PC-3 (cell line): ENCODE data around the gene IRAK3.

Source experiments
- EZH2 ChIP-seq: fragments of 300-600 bp; sonication (generic); IDR thresholded peaks from one replicate; pipeline ENCODE4 v1.6.1; 2017; ENCODE audit warnings: antibody characterized with exemption, mild to moderate bottlenecking, low read length; ENCODE audit not compliant: unreplicated experiment
- EZH2phosphoT487 ChIP-seq: fragments of 300-600 bp; sonication (generic); IDR thresholded peaks from 2 replicates; pipeline ENCODE4 v1.6.1; 2018; ENCODE audit warnings: mild to moderate bottlenecking, antibody characterized with exemption, low read length, borderline replicate concordance
- TF ChIP-seq, protein P1 (sequence below): fragments of 300-600 bp; sonication (generic); conservative IDR thresholded peaks from 2 replicates; pipeline ENCODE4 v1.5.1; 2017; ENCODE audit warnings: antibody characterized with exemption, low read depth, mild to moderate bottlenecking, low read length

DNA sequence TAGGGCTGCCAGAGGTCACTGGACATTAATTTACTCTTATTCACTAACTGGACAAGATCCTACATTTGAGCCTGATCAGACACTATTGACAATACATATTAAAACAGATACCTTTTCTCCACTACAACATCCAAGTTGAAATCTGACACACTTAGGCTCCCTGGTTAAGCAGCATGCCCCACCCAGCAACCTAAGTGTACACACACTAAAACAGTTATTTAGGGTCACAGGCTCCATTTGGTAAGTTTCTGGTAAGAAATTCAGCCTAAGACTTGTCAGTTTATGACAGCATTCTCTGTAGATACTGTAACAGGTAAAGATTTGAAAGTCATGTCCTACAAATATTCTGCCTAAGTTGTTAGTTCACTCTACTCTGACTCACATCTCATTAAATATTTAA, 46.2 kb upstream of the IRAK3 start:
- TF ChIP-seq, protein P1, sequence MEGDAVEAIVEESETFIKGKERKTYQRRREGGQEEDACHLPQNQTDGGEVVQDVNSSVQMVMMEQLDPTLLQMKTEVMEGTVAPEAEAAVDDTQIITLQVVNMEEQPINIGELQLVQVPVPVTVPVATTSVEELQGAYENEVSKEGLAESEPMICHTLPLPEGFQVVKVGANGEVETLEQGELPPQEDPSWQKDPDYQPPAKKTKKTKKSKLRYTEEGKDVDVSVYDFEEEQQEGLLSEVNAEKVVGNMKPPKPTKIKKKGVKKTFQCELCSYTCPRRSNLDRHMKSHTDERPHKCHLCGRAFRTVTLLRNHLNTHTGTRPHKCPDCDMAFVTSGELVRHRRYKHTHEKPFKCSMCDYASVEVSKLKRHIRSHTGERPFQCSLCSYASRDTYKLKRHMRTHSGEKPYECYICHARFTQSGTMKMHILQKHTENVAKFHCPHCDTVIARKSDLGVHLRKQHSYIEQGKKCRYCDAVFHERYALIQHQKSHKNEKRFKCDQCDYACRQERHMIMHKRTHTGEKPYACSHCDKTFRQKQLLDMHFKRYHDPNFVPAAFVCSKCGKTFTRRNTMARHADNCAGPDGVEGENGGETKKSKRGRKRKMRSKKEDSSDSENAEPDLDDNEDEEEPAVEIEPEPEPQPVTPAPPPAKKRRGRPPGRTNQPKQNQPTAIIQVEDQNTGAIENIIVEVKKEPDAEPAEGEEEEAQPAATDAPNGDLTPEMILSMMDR, result no peak
- TF ChIP-seq EZH2phosphoT487 (no peak), EZH2 (no peak)
